Esophagus muscularis mucosa (tissue), 4 donors: ENCODE data around the gene PCDHGA12. TPM values are rescaled to one million over a fixed set of nuclear protein-coding genes. Genes with fewer than 3 reads are reported as not detected.
"Not testable (repeated sequence)": the region's sequence is repeated elsewhere in the genome, so short reads cannot be mapped to it uniquely, and the experiment has no call there.

Experiments used
- DNase-seq: peaks from one replicate; pipeline ENCODE4 v3.0.0-alpha.2; 2017; ENCODE audit errors: extremely low spot score
- H3K27ac ChIP-seq, 4 donors: fragments of 200-600 bp; sonication (generic); replicated peaks in 1 of 4; 1 replicate in 3 of 4; 2 replicates in 1 of 4; pipeline ENCODE4 v1.5.1; 2016 to 2019; ENCODE audit warnings: mild to moderate bottlenecking in 1 of 4
- H3K27me3 ChIP-seq, 4 donors: fragments of 200-600 bp; sonication (generic); one replicate each; pipeline versions ENCODE4 v1.5.1 to v1.6.0; 2016 to 2019
- H3K36me3 ChIP-seq, 4 donors: fragments of 200-600 bp; sonication (generic); one replicate each; pipeline ENCODE4 v1.5.1; 2016 to 2019
- H3K4me1 ChIP-seq, 4 donors: fragments of 200-600 bp; sonication (generic); one replicate each; pipeline ENCODE4 v1.5.1; 2016 to 2019
- H3K4me3 ChIP-seq, 4 donors: fragments of 200-600 bp; sonication (generic); 1 replicate in 2 of 4; 2 replicates in 2 of 4; pipeline ENCODE4 v1.5.1; 2016 to 2019; ENCODE audit warnings: mild to moderate bottlenecking in 4 of 4, moderate library complexity in 1 of 4
- H3K9me3 ChIP-seq, 4 donors: fragments of 200-600 bp; sonication (generic); 1 replicate in 3 of 4; 2 replicates in 1 of 4; pipeline ENCODE4 v1.5.1; 2016 to 2019
- EP300 ChIP-seq: sonication (generic); formaldehyde crosslinking; IDR thresholded peaks from one replicate; pipeline ENCODE4 v1.6.1; 2017; ENCODE audit warnings: antibody characterized with exemption
- POLR2A ChIP-seq: fragments of 450-650 bp; IDR thresholded peaks from one replicate; pipeline ENCODE4 v1.6.1; 2017; ENCODE audit warnings: antibody characterized with exemption, moderate library complexity, mild to moderate bottlenecking, low read depth
- POLR2AphosphoS5 ChIP-seq, 2 donors: sonication (generic); formaldehyde crosslinking; IDR thresholded peaks; one replicate each; pipeline ENCODE4 v1.6.1; 2017; ENCODE audit warnings: antibody characterized with exemption in 2 of 2
- whole genome bisulfite sequencing: methylation state at CpG from one replicate; pipeline ENCODE4 v1.1.5; 2018; 5-methylcytosine and 5-hydroxymethylcytosine counted together
- intact Hi-C: fragments of 100-400 bp; cut with DNase I; formaldehyde crosslinking; loops from one replicate; pipeline ENCODE4 v1.15.1; 2023
- total RNA-seq, 4 donors: library from RNA; depleted of rRNA; stranded (reverse); fragments of >200 nt; gene quantifications; one replicate each; pipeline versions ENCODE4 v1.1.0 to v1.2.1, GENCODE V29; 2016
- TF ChIP-seq, protein P1 (sequence below), 3 experiments: fragments of 200-600 bp in 2 of 3; fragments of 450-650 bp in 1 of 3; sonication (generic) in 2 of 3; IDR thresholded peaks; one replicate each; pipeline ENCODE4 v1.5.1; 2017 to 2019; ENCODE audit warnings: antibody characterized with exemption in 3 of 3, mild to moderate bottlenecking in 2 of 3, moderate library complexity in 1 of 3

Gene PCDHGA12
- total RNA-seq, 4 donors from 2014 or later = 7.6 to 13.7 (median 11.6) TPM

DNA sequence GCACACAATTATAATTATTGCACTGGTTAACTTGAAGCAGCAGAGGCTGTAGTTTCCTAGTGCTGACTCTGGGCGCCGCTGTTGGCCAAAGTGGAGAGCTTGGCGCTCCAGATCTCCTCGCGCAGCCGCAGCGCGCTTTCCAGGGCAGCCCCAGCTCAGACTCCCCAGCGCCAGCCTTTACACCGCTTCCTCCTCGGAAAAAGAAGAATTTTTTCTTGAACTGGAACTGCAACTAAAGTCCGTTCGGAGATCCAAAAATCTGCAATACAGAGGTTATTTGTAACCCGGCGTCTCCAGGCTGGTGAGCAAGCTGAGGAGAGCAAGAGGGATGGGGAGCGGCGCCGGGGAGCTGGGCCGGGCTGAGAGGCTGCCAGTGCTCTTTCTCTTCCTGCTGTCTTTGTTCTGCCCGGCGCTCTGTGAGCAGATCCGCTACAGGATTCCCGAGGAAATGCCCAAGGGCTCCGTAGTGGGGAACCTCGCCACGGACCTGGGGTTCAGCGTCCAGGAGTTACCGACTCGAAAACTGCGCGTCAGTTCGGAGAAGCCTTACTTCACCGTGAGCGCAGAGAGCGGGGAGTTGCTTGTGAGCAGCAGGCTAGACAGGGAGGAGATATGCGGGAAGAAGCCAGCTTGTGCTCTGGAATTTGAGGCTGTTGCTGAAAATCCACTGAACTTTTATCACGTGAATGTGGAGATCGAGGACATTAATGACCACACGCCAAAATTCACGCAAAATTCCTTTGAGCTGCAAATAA is 42.6 kb upstream of the PCDHGA12 start, which contains the start of gene PCDHGB4:
Gene PCDHGB4, plus strand, starts transcription at position 142 of the 755 bp plus-strand sequence. Its CDS starts 187 bp downstream, at position 329.
- Histone ChIP-seq H3K4me3 (peak within 1 kb of the TSS in 2 of 4 donors; percentile 31 to 33), H3K36me3 (peaks cover 0 to 12% (median 8%) of the 10 kb centered on the region in 4 donors), H3K27me3 (peaks cover 0 to 12% (median 0%) of the 10 kb centered on the region in 4 donors), H3K9me3 (peaks cover 7 to 97% (median 97%) of the 10 kb centered on the region in 4 donors)
- H3K4me1 ChIP-seq, DNase-seq, H3K27ac ChIP-seq, intact Hi-C loops: not testable (repeated sequence)
- TF ChIP-seq, protein P1, sequence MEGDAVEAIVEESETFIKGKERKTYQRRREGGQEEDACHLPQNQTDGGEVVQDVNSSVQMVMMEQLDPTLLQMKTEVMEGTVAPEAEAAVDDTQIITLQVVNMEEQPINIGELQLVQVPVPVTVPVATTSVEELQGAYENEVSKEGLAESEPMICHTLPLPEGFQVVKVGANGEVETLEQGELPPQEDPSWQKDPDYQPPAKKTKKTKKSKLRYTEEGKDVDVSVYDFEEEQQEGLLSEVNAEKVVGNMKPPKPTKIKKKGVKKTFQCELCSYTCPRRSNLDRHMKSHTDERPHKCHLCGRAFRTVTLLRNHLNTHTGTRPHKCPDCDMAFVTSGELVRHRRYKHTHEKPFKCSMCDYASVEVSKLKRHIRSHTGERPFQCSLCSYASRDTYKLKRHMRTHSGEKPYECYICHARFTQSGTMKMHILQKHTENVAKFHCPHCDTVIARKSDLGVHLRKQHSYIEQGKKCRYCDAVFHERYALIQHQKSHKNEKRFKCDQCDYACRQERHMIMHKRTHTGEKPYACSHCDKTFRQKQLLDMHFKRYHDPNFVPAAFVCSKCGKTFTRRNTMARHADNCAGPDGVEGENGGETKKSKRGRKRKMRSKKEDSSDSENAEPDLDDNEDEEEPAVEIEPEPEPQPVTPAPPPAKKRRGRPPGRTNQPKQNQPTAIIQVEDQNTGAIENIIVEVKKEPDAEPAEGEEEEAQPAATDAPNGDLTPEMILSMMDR (IDR thresholded peaks at IDR 0.05) = peak in 2 of 3 experiments; percentile 8 to 28
- 18% methylated on average over 14 of the region's 40 CpGs for WGBS

DNA sequence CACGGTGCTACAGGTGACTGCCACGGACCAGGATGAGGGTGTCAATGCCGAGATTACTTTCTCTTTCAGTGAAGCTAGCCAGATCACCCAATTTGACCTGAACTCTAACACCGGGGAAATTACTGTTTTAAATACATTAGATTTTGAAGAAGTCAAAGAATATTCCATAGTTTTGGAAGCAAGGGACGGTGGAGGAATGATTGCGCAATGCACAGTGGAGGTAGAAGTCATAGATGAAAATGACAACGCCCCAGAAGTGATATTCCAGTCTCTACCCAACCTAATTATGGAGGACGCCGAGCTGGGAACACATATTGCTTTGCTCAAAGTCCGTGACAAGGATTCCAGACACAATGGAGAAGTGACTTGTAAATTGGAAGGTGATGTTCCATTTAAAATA is 41.6 kb upstream of the PCDHGA12 start:
- intact Hi-C loops = no loop called here
- no peak for DNase-seq
- no peak overlapping the region for H3K4me3 ChIP-seq
- TF ChIP-seq POLR2AphosphoS5 (IDR thresholded peaks at IDR 0.05) (no peak), EP300 (no peak), POLR2A (no peak)
- TF ChIP-seq, protein P1 (IDR thresholded peaks at IDR 0.05) = no peak
- H3K36me3 ChIP-seq = peaks cover 0 to 18% (median 5%) of the 10 kb centered on the region in 4 donors
- peaks cover 6 to 97% (median 97%) of the 10 kb centered on the region in 4 donors for H3K9me3 ChIP-seq
- WGBS = 44% methylated on average over 10 of the region's 10 CpGs
- no peak overlapping the region for H3K27ac ChIP-seq
- peaks cover 0 to 17% (median 0%) of the 10 kb centered on the region in 4 donors for H3K27me3 ChIP-seq
- H3K4me1 ChIP-seq = no peaks in the 10 kb centered on the region

DNA sequence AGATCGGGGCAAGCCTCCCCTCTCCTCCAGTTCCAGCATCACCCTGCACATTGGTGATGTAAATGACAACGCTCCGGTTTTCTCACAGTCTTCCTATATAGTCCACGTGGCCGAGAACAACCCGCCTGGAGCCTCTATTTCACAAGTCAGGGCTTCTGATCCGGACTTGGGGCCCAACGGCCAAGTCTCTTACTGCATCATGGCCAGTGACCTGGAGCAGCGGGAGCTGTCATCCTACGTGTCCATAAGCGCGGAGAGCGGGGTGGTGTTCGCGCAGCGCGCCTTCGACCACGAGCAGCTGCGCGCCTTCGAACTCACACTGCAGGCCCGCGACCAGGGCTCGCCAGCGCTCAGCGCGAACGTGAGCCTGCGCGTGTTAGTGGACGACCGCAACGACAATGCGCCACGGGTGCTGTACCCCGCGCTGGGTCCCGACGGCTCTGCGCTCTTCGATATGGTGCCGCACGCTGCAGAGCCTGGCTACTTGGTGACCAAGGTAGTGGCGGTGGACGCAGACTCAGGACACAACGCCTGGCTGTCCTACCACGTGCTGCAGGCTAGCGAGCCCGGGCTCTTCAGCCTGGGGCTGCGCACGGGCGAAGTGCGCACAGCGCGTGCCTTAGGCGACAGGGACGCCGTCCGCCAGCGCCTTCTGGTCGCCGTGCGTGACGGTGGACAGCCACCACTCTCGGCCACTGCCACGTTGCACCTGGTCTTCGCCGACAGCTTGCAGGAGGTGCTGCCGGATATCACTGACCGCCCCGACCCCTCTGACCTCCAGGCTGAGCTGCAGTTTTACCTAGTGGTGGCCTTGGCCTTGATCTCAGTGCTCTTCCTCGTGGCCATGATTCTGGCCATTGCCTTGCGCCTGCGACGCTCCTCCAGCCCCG is 40.9 kb upstream of the PCDHGA12 start:
- no peak for DNase-seq
- peak overlapping the region in 1 of 4 donors; percentile 6 for H3K4me3 ChIP-seq
- peaks cover 0 to 18% (median 5%) of the 10 kb centered on the region in 4 donors for H3K36me3 ChIP-seq
- H3K9me3 ChIP-seq = peaks cover 12 to 97% (median 97%) of the 10 kb centered on the region in 4 donors
- 41% methylated on average over 29 of the region's 77 CpGs for WGBS
- intact Hi-C loops = no loop called here
- TF ChIP-seq POLR2A = no peak
- no peak for TF ChIP-seq POLR2AphosphoS5 (IDR thresholded peaks at IDR 0.05)
- TF ChIP-seq, protein P1 (IDR thresholded peaks at IDR 0.05) = no peak
- no peak for TF ChIP-seq EP300
- peaks cover 0 to 17% (median 0%) of the 10 kb centered on the region in 4 donors for H3K27me3 ChIP-seq
- no peak overlapping the region for H3K27ac ChIP-seq
- no peaks in the 10 kb centered on the region for H3K4me1 ChIP-seq

DNA sequence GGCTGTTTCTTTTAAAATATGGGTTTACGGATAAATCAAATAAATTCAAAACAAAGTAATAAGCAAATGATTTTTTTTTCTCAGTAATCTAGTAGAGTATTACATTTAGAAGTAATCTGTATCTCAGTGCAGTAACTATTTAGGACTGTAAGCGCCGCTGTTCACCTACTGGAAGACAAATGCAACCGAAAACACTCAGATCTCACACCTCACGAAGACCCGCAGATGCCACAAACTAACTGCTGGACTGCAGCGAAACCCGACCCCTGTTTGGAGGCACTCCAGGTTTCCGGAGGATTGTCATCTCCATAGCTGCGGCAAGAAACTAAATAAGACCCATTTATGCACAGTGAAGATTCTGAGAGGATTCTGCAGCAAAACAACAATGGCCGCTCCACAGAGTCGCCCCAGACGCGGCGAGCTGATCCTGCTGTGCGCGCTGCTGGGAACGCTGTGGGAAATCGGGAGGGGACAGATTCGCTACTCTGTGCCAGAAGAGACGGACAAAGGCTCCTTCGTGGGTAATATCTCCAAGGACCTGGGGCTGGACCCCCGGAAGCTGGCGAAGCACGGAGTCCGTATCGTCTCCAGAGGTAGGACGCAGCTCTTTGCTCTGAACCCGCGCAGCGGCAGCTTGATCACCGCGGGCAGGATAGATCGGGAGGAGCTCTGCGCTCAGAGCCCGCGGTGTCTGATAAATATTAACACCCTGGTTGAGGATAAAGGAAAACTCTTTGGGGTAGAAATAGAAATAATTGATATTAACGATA is 37.7 kb upstream of the PCDHGA12 start, which contains the start of gene PCDHGA8:
Gene PCDHGA8, plus strand, starts transcription at position 205 of the 770 bp plus-strand sequence. Its CDS starts 181 bp downstream, at position 386.
- 27% methylated on average over 35 of the region's 38 CpGs for WGBS
- peaks cover 12 to 97% (median 95%) of the 10 kb centered on the region in 4 donors for H3K9me3 ChIP-seq

More for the DNA sequence above, 37.7 kb upstream of the PCDHGA12 start, which contains the start of gene PCDHGA8:
- Histone ChIP-seq H3K36me3 (peaks cover 0 to 12% (median 5%) of the 10 kb centered on the region in 4 donors), H3K4me1 (no peaks in the 10 kb centered on the region), H3K4me3 (no peak within 1 kb of the TSS), H3K27ac (no peak within 1 kb of the TSS), H3K27me3 (peaks cover 0 to 12% (median 0%) of the 10 kb centered on the region in 4 donors)
- DNase-seq = no peak
- intact Hi-C loops = no loop called here
- no peak for TF ChIP-seq EP300
- no peak for TF ChIP-seq POLR2AphosphoS5 (IDR thresholded peaks at IDR 0.05)
- TF ChIP-seq, protein P1 (IDR thresholded peaks at IDR 0.05) = no peak
- no peak for TF ChIP-seq POLR2A
